ENCODE measurements around the gene EBF3.

Gene EBF3

DNA sequence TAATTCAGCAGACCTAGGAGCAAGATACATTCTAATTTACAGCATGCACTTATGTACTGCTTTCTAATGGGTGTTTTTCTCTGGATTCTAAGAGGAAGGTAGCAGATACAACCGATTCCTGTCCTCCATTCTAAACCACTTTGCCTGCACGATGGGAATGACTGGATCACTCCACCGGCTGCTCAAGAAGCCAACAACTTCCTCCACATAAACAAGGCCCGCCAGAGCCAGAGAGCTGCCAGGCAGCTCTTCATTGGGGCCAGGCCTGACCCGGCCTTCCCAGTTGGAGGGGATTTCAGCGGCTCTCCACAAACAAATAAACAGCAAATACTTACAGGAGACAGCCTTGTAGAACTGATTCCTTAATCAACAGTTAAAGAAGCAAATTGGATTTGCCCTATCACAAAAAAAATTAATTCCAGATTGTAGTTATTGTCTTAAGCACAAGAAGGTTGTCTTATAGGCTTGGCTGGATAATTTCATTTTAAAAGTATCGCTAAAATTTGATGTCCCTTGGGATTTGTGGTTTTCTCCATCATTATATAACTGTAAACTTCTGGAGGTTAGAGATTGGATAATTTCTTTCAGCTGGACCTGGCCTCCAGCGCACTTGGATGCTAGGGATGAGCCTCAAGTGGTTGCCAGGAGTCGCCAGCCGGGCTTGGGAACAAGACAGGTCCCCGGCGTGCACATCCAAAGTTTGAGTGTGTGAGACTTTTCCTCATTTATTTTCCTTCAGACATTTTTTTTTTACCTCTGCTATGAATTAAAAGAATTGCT is 20.9 kb downstream of the EBF3 start:
- no peak for DNase-seq

DNA sequence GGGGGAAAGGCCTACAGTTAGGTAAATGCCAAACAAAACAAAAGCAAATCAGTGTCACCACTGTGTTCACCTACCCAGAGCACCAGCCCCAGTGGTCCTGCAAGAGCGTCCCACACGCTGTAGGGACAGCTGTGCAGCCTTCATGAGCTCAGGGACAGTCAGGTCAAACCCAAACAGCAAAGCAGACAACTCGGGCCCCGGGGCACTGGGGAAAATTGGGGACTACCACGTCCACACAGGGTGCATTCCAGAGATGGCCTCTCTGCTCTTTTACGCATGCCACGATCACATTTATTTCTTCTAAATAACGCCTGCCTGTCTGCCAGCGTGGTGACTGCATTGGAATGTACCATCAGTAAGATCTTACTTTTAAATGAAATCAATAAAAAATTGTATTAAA is 21.7 kb downstream of the EBF3 start:
- DNase-seq = no peak

GRCh38 chr10:129942019-129942277 is 22.1 kb downstream of the EBF3 start:
- DNase-seq = no peak

DNA sequence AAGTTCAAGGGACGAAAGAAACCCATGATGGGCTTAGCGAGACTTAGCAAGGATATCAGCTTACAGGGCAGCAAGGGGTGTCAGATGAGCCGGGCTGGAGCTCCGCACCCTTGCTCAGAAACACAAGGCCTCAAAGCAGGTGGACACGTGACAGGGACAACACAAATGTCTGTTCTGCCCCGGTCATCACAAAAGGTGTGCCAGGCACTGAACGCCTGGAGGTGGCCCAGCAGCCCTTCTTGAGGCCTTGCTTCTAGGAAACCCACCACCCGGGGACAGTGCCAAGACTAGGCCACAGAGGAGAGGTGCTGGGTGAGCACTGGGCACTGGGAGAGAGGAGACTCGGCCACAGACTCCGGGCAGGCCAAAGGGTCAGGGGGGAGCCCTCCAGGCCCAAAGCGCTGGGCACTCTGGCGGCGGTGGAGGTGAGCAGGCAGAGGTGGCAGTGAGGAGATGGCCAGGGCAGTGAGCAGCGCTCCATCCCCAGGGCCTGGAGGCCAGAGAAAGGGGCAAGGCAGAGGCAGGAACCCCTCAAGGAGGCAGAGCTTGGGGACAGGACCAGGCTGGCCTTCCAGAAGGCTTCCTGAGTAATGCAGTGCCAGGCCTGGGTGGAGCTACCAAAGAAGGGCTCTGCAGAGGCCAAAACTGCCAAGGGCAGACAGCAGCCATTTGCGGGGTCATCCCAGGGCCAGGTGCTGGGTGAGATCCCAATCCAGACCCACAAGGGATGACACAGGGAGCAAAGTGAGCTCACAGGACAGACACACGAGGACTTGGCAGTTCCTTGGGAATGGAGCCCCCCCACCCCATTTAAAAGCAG is 22.7 kb downstream of the EBF3 start:
- no peak for DNase-seq

DNA sequence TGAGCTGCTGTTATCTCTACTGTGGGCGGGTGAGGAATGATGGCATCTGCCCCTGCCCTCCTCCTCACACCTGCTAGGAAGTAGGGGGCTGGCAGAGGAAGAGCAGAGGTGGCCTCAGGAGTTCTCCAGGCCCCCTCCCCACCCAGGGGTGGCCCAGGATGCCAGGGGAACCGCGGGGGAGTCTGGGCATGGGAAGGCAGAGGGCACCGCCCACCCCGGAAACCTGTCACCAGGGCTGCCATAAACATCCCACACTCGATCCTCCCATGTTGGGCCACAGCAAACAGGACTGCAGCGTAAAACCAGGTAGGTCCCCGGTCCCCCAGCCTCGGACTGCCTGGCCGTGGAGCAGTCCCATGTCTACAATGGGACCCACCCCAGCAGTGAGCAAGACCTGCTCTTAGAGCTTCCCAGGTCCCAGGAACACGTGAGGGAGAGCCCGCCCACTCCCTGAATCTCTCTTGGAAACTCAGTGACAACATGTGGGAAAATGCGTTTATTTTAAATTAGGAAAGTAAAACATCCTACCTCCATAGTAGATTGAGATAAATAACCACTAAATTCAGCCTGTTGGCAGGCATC is 23.4 kb downstream of the EBF3 start:
- DNase-seq = no peak

- no peak for DNase-seq
Measured at GRCh38 chr10:129939416-129940275, 24.4 kb downstream of the EBF3 start.

- no peak for DNase-seq
Measured at GRCh38 chr10:129938460-129938859, 25.6 kb downstream of the EBF3 start.

- DNase-seq = no peak
Measured at GRCh38 chr10:129937351-129937751, 26.7 kb downstream of the EBF3 start.

DNA sequence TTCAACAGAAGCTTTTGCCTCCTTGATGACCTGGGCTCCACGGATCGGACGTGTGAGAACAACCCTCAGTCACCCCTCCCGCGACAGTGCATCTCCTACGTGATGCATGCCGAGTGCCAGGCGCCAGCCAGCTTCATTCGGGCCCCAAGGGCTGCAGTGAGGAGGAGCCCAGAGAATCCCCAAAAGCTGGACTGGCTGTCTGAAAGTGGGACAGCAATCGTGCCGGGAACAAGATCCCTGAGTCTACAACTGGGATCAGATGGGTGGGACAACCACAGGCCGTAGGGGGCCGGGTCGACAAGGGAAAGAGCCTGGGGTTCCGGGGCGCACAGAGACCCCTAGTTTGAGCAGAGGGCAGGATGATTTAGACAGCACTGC is 27.2 kb downstream of the EBF3 start:
- no peak for DNase-seq

GRCh38 chr10:129936266-129936922 is 27.7 kb downstream of the EBF3 start:
- DNase-seq = no peak

DNA sequence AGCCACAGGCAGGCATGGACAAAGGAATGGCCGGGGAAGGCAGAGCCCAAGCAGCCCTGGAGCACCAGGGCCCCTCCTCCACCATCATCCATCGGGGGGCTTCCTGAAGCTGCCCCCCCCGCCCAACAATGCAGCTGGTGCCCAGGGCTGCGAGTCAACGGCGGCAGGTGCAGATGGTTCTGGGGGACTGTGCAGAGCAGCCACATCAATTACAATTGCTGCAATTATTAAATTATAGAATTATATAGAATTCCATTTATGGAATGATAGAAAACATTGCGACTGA is 28.3 kb downstream of the EBF3 start:
- DNase-seq = no peak

- no peak for DNase-seq
Measured at GRCh38 chr10:129935102-129935866, 28.8 kb downstream of the EBF3 start.

DNA sequence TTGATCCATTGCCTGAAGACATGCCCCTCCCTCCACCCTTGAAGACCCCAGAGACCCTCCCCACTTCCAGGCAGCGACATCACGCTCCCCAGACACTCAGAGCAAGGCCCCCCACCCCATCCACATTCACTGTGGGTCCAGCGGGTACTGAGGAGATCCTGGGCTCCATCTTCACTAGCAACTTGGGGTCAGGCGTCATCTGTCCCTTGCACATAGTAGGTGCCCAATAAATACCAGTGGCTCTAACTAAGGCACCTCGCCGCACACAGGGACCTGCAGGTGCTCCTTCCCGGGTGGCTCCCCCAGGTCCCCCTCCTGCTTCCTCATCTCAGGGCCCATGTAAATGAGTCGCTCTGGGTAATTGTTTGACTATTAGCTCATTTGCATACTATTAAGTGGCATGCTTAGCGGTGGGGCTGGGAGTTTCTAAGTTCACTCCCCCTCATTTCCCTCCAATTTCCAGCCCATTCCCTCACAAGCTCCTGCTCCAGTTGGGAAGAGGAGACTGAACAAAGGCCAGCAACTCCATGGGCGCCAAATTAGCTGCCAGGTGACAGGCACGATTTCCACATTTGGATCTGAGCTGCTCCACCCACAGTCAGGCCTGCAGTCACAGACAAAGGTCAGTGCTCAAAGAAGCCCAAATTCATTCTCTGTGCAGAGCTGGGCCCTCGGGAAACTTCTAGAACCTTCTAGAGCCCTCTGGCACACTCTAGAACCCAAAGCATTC is 29.7 kb downstream of the EBF3 start:
- no peak for DNase-seq

- no peak for DNase-seq
Measured at GRCh38 chr10:129933456-129934092, 30.5 kb downstream of the EBF3 start.

- DNase-seq = no peak
Measured at GRCh38 chr10:129932751-129933433, 31.2 kb downstream of the EBF3 start.

- DNase-seq = no peak
Measured at GRCh38 chr10:129932182-129932581, 31.9 kb downstream of the EBF3 start.

- no peak for DNase-seq
Measured at GRCh38 chr10:129929343-129930292, 34.5 kb downstream of the EBF3 start.

DNA sequence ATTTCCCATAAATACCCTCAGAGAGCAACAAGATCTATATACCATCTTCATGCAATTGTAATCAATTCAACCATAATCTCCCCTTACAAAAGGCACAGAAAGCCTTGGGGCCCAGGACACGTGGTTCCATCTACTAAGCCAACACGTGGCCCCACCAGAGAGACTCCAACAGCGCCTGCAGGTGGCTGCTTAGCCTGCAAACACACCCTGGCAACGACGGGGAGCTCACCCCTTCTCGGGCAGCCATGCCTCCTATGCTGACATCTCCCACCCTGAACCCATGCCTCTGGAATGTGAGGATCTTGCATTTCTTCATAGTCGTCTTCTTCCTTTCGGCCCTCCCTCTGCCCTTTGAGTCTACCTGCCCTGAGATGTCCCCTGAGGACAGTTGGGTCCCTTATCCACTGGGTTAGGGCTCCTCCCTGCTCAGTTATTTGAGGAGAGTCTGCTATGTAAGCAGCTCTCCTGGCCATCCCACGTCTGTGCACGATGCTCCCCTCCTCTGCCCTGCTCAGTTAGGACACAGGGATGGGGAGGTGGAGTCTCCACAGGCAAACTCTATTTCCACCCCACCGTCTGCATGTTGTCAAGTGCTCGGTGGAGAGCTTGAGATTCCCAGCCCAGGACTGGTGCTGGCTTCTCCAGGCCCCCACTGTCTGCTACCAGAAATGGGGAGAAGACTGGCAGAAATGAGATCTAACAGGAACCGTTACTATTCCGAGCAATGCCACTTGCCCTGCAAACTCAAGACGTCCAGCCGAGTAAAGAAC is 36.5 kb downstream of the EBF3 start:
- no peak for DNase-seq
